Gastroesophageal sphincter (tissue), 4 donors: ENCODE measurements around the gene SIX5. TPM values are rescaled to one million over a fixed set of nuclear protein-coding genes. Genes with fewer than 3 reads are reported as not detected.

Source experiments
- ATAC-seq: fragments of 150-250 bp; one replicate; pipeline ENCODE4 v1.9.1; 2016; ENCODE audit warnings: mild to moderate bottlenecking, moderate library complexity
- H3K27ac ChIP-seq, 4 donors: fragments of 200-600 bp; sonication (generic) in 3 of 4; 1 replicate in 3 of 4; 2 replicates in 1 of 4; pipeline ENCODE4 v1.5.1; 2016 to 2019
- H3K27me3 ChIP-seq: fragments of 200-600 bp; sonication (generic); one replicate; pipeline ENCODE4 v1.5.1; 2019
- H3K36me3 ChIP-seq, 2 donors: fragments of 200-600 bp; sonication (generic); one replicate each; pipeline ENCODE4 v1.5.1; 2019; ENCODE audit warnings: control low read depth in 1 of 2
- H3K4me1 ChIP-seq, 3 donors: fragments of 200-600 bp; sonication (generic); 1 replicate in 2 of 3; 2 replicates in 1 of 3; pipeline ENCODE4 v1.5.1; 2016 to 2019; ENCODE audit warnings: control low read depth in 2 of 3
- H3K4me3 ChIP-seq, 2 donors: fragments of 200-600 bp; sonication (generic); one replicate each; pipeline ENCODE4 v1.5.1; 2019; ENCODE audit warnings: mild to moderate bottlenecking in 1 of 2, moderate library complexity in 1 of 2
- H3K9me3 ChIP-seq, 3 donors: fragments of 200-600 bp; sonication (generic); one replicate each; pipeline ENCODE4 v1.5.1; 2017 to 2019; ENCODE audit warnings: control low read depth in 2 of 3
- CTCF ChIP-seq, 4 experiments: fragments of 200-600 bp in 2 of 4; fragments of 450-650 bp in 2 of 4; sonication (generic) in 1 of 4; IDR thresholded peaks; one replicate each; pipeline ENCODE4 v1.5.1; 2017 to 2019; ENCODE audit warnings: antibody characterized with exemption in 4 of 4, mild to moderate bottlenecking in 2 of 4, moderate library complexity in 2 of 4
- EP300 ChIP-seq: sonication (generic); formaldehyde crosslinking; IDR thresholded peaks from one replicate; pipeline ENCODE4 v1.6.1; 2017; ENCODE audit warnings: antibody characterized with exemption, mild to moderate bottlenecking
- POLR2A ChIP-seq, 2 donors: fragments of 450-650 bp; IDR thresholded peaks; one replicate each; pipeline ENCODE4 v1.6.1; 2017; ENCODE audit warnings: antibody characterized with exemption in 2 of 2, mild to moderate bottlenecking in 2 of 2, moderate library complexity in 1 of 2
- POLR2AphosphoS5 ChIP-seq: sonication (generic); formaldehyde crosslinking; IDR thresholded peaks from one replicate; pipeline ENCODE4 v1.6.1; 2017; ENCODE audit warnings: antibody characterized with exemption
- WGBS, 2 donors: methylation state at CpG; one replicate each; pipeline ENCODE4 v1.1.5; 2018; ENCODE audit warnings: low coverage in 1 of 2; 5-methylcytosine and 5-hydroxymethylcytosine counted together
- total RNA-seq, 4 donors: library from RNA; depleted of rRNA; stranded (reverse); fragments of >200 nt; gene quantifications; one replicate each; pipeline ENCODE4 v1.1.0, GENCODE V29; 2016

Gene SIX5
- total RNA-seq, 4 donors from 2014 or later = 13.2 to 33.1 (median 23.7) TPM

- Histone ChIP-seq H3K36me3 (no peaks in the 10 kb centered on the region), H3K27me3 (no peaks in the 10 kb centered on the region), H3K27ac (no peak overlapping the region), H3K9me3 (no peaks in the 10 kb centered on the region), H3K4me3 (no peak overlapping the region), H3K4me1 (peaks cover 3 to 46% (median 32%) of the 10 kb centered on the region in 3 donors)
- no peak for ATAC-seq
- 75 to 100% methylated on average over 1 to 2 of the region's 17 CpGs for WGBS, 2 donors
- TF ChIP-seq POLR2AphosphoS5 = no peak
- TF ChIP-seq POLR2A (IDR thresholded peaks at IDR 0.05) = no peak
- no peak for TF ChIP-seq EP300
- no peak for TF ChIP-seq CTCF (IDR thresholded peaks at IDR 0.05)
Observed at GRCh38 chr19:45761714-45762113, 7.3 kb downstream of the SIX5 start.

DNA sequence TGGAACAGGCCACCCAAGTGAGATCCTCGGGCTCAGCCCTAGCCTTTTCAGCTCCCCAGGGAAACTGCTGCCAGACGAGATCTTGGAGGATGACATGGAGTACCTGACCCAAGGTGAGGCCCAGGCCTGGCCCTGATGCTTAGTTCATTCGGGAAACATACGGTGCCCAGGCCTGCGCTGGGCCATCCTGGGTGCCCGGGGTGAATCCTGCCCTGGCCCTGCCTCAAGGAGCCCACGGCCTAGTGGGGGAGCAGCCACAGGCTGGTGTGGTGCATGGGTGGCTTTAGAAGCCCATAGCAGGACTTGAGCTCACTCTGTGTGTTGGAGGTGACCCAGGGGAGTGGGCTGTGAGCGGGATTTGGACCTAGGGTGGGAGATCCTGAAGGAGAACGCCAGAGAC is 10.1 kb downstream of the SIX5 start:
- H3K4me1 ChIP-seq = peaks cover 0 to 18% (median 4%) of the 10 kb centered on the region in 3 donors
- WGBS, 2 donors = 60 to 70% methylated on average over 1 to 3 of the region's 9 CpGs
- ATAC-seq = no peak

GRCh38 chr19:45757695-45758094 is 11.4 kb downstream of the SIX5 start:
- no peak overlapping the region for H3K4me3 ChIP-seq
- H3K27ac ChIP-seq = no peak overlapping the region
- ATAC-seq = no peak
- no peaks in the 10 kb centered on the region for H3K27me3 ChIP-seq
- no peaks in the 10 kb centered on the region for H3K9me3 ChIP-seq
- H3K4me1 ChIP-seq = peaks cover 0 to 6% (median 0%) of the 10 kb centered on the region in 3 donors
- WGBS, 2 donors = 77% methylated on average over 9 of the region's 9 CpGs; no CpG with 5 or more reads in 1 of the 2 donors
- no peaks in the 10 kb centered on the region for H3K36me3 ChIP-seq
- no peak for TF ChIP-seq POLR2AphosphoS5
- TF ChIP-seq POLR2A (IDR thresholded peaks at IDR 0.05) = no peak
- TF ChIP-seq CTCF (IDR thresholded peaks at IDR 0.05) = no peak
- no peak for TF ChIP-seq EP300

More for the DNA sequence above, 10.1 kb downstream of the SIX5 start:
- H3K27ac ChIP-seq = no peak overlapping the region
- no peak for TF ChIP-seq CTCF (IDR thresholded peaks at IDR 0.05)
- TF ChIP-seq POLR2AphosphoS5 = no peak
- no peak for TF ChIP-seq EP300
- TF ChIP-seq POLR2A (IDR thresholded peaks at IDR 0.05) = no peak
- H3K27me3 ChIP-seq = no peaks in the 10 kb centered on the region
- H3K4me3 ChIP-seq = no peak overlapping the region
- H3K36me3 ChIP-seq = no peaks in the 10 kb centered on the region
- no peaks in the 10 kb centered on the region for H3K9me3 ChIP-seq

DNA sequence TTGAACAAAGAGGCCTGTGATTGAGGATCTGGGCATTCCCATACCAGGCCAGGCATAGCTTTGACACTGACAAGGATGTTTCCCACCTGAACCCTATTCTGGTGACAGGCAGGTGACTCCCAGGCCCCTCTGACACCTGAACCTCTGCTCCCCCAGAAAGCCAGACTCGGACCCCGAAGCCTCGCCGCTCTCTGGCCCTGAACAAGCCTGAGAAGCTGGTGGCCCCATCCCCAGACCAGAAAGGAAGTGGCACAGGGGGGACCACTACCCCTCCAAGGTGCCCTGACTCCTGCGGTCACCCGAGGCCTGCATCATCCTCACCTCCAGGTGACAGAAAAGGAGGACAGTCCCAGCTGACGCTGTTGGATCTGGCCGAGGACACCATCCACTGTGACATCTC is 14.7 kb downstream of the SIX5 start:
- no peak for ATAC-seq
- no peaks in the 10 kb centered on the region for H3K9me3 ChIP-seq
- TF ChIP-seq POLR2AphosphoS5 (no peak), POLR2A (IDR thresholded peaks at IDR 0.05) (no peak), EP300 (no peak), CTCF (IDR thresholded peaks at IDR 0.05) (no peak)
- no peaks in the 10 kb centered on the region for H3K4me1 ChIP-seq
- WGBS, 2 donors = 100% methylated on average over 2 of the region's 8 CpGs; no CpG with 5 or more reads in 1 of the 2 donors
- no peak overlapping the region for H3K4me3 ChIP-seq
- no peak overlapping the region for H3K27ac ChIP-seq
- H3K36me3 ChIP-seq = no peaks in the 10 kb centered on the region
- H3K27me3 ChIP-seq = no peaks in the 10 kb centered on the region

- WGBS, 2 donors = 73% methylated on average over 2 of the region's 6 CpGs; no CpG with 5 or more reads in 1 of the 2 donors
- TF ChIP-seq EP300 (no peak), POLR2A (IDR thresholded peaks at IDR 0.05) (no peak), POLR2AphosphoS5 (no peak), CTCF (IDR thresholded peaks at IDR 0.05) (no peak)
- no peak for ATAC-seq
- Histone ChIP-seq H3K4me3 (no peak overlapping the region), H3K27me3 (no peaks in the 10 kb centered on the region), H3K36me3 (no peaks in the 10 kb centered on the region), H3K9me3 (no peaks in the 10 kb centered on the region), H3K27ac (no peak overlapping the region), H3K4me1 (no peaks in the 10 kb centered on the region)
Observed at GRCh38 chr19:45753548-45753947, 15.5 kb downstream of the SIX5 start.
